Endometrial microvascular endothelial cells (primary cell): ENCODE data around the gene CDIP1. TPM values are rescaled to one million over a fixed set of nuclear protein-coding genes. Genes with fewer than 3 reads are reported as not detected.

ENCODE experiments used
- in situ Hi-C: cut with HindIII; loops from 2 replicates; pipeline ENCODE4 v1.10.0; 2017; ENCODE audit warnings: low sequenced_read_pairs, low pct_unique_long_range_greater_than_20kb; ENCODE audit errors: inconsistent ontology term
- total RNA-seq: library from RNA; depleted of rRNA; stranded (reverse); fragments of >200 nt; gene quantifications from one replicate; pipeline ENCODE4 v1.2.3, GENCODE V29; 2015; ENCODE audit errors: inconsistent ontology term

The CDIP1 gene
- total RNA-seq, 1 donor from 2014 or later: 14.3 TPM

DNA sequence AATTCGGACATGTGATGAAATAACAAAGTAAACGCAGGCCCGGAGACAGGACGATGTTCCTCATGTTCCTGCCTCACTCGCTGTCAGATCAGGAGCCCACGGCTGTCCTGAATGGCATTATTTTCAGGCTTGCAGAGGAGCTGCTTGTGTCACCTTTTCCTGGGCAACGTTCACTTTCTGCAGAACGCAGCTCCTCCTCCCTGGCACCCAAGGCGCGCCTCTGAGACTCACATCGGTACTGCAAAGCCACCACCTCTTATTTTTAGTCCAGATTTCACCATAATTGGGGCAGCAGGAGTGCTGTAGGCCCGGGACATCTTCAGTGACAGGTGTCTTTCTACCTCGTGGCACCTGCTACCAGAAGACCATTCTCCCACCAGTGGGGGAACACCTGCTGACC lies 9.6 kb upstream of the CDIP1 start:
- in situ Hi-C loops: no loop called here

DNA sequence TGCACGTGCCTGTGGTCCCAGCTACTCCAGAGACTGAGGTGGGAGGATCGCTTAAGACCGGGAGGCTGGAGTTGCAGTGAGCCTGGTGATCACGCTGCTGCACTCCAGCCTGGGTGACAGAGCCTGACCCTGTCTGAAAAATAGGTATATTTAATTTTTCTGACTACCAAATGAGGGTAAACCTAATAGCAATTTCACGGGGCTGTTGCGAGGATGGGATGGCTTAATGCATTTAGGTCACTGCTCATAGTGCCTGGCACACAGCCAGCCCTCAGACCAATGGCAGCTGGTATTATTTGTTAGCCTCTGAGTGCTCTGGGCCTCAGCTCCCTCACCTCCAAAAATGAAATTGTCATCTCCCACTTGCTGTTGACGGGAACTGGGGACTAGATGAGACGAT lies 5.9 kb upstream of the CDIP1 start:
- in situ Hi-C loops: no loop called here

DNA sequence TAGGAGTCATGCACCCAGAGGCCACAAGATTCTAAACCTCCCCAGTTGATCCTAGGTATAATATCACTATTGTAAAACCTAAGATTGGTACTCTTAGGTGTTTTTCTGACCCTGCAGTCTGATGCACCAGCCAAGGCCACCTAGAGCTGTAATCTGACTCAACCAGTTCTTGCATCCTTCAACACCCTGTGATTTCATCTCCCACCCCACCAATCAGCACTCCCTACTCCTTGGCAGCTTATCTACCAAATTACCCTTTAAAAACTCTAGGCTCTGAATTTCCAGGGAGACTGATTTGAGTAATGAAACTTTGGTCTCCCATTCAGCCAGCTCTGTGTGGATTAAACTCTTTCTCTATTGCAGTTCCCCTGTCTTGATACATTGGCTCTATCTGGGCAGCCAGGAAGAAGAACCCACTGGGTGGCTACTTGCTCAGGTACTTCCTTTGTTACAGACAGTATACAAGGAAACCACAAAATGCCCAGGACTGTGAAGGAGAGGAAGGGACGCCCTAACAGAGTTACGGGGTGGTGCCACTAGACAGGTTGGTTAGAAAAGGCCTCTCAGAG lies 1.2 kb upstream of the CDIP1 start:
- in situ Hi-C loops: no loop called here

DNA sequence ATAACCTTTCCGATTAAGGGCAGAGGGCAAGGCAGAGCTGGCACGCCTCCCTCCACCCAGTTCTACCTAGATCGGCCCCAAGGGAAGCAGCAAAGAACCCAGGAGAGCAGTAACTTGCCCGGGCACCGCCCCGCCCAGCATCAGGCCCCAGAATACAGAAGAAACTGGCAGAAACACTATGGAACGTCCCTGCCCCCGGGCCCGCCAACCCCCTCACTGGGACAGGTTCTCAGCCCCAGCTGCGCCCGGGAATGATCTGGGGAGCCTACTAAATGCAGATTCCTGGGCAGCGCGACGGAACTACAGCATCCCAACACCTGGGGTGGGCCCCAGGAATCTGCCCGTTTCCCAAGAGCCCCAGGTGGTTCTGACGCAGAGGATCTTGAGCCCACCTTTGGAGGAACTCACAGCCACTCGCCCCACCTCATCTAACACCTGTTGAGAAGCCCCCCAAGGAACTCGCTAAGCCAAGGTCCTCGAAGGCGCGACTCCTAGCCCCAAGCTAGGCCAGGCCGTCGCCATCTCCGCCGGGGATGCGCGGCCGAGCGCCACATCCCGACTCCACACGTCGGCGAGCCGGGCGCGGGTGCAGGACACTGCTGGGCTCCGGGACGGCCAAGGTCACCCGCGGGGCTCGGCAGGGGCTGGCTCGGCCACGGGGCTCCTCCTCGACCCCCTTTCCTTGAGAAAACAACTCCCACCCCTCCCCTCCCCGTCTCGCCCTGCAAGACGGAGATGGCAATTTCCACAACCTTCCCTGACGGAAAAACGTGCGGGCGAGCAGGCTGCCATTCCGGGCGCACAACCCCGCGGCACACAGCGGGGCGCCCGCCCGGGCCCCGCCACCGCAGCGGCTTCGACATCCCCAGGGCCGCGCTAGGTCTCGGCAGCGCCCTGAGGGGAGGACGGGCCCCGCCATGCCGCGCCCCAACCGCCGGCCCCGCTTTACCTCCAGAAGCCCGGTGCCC lies 913 bp downstream of the CDIP1 start:
- in situ Hi-C loops: no loop called here

DNA sequence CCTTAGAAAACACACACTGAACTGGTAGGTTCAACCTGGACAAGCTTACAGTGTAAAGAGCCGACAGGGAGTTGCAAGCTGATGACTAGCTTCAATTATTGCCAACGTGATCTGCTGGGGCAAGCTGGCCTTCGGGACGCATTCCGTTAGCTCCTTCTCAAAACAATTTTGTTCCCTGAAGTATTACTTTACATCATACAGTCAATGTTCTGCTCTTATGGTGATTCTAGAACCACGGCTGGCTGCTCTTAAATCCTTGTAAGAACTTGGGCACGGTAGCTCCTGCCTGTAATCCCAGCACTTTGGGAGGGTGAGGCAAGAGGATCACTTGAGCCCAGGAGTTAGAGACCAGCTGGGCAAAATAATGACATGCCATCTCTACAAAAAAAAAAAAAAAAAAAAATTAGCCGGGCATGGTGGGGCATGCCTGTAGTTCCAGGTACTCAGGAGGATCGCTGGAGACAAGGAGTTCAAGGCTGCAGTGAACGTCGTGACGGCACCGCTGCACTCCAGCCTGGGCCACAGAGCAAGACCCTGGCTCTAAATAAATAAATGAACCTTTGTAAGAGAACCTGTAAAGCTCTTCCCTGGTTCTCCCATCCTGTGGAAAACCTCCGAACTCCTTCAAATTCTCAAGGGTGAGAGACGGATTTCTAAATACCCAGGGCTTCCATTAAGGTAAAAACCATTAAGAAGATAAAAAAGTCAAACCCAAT lies 2.0 kb downstream of the CDIP1 start:
- in situ Hi-C loops: no loop called here

DNA sequence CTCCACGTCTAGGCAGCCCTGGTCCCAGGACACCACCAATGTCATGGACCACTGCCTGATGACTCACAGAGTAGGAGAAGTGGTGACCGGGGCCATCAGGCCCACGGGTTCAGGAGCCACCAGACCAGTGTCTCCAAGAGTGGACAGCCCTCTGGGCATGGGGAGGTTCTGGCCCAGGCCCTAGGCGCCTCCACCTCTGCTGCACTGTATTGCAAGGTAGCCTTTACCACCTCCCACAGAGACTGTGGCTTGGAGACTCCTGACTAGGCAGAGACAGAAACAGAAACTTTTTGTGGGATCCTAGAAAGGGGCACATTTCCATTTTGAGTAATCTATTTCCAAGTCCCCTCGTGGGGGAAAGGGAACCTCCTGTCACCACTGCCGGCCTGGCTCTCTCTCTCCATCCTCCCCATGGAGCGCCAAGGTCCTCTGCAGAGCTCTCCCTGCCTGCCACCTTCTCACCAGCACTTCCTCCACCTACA lies 2.9 kb downstream of the CDIP1 start:
- in situ Hi-C loops: no loop called here

DNA sequence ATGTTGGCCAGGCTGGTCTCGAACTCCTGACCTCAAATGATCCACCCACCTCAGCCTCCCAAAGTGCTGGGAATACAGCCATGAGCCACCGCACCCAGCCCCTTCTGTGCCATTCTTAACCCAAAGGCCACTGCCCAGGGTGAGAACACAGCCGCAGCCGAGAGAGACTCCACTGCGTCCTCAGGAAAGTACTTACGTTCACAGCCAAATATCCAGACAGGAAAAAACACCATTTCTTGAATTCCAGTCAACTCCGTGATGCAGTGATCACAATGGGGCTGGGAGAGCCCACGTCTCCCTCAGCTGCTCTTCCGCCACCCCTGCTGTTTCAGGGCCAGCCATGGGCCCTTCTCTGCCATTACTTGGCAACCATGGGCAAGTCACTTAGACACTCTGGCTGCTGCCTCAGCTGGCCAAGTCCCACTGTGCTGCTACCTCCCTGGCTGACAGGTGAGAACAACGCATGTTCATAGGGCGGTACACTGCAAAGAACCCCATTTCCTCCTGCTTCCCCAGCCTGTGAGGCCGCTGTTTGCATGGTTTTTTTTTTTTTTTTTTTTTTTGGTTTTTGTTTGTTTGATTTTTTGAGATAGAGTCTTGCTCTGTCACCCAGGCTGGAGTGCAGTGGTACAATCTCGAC lies 4.3 kb downstream of the CDIP1 start:
- in situ Hi-C loops: no loop called here

DNA sequence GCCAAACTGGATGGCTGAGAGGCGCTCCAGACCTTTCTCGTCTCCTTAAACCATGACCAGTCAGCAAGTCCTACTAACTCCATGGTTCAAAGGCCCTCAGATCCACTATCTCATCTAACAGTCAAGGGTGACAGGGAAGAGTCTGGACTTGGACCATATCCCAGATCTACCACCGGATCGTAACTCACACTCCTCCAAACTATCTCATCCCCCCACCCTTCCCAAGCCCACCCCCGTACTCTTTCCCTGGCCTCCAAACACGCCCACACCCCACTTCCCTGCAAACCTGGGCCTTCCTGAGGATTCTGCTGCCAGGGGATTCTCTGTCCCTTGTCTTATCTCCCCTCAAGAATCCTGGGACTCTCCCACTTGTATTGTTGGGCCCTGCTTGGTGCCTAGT lies 5.1 kb downstream of the CDIP1 start:
- in situ Hi-C loops: no loop called here

DNA sequence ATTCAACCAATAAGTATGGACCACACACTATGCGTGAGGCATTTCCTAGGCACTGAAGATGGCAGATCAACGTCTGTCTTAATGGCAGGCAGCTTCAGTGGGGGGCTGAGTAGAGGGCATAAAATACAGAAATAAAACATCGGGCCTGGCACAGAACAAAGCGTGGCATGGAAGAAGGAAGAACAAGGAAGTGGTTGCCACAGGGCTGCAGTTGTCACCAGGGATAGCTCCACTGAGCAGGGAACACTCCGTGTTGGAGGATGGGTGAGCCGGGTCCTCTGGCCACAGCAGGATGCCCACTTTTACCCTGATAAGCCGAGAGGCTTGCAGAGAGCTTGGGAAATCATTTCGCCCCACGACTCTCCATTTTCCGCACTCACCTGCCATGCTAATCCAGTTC lies 6.3 kb downstream of the CDIP1 start:
- in situ Hi-C loops: no loop called here

DNA sequence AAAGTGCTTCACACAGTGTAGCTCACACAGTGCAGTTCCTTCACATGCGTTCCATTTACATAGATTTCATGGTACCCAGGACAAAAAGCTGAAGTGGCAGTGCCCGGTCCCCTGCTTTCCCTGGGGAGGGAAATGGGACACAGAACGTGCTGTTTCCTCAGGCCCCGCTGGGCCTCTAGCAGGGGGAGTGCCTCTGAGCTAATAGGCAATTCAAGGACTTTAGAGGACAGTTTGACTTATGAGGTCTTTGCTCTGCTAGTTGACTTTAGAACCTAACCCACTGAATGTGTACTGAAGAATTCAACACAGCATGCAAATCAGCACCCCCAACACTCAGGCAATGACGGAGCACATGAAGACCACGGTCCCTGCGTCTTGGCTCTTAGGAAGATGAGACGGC lies 6.8 kb downstream of the CDIP1 start:
- in situ Hi-C loops: no loop called here

DNA sequence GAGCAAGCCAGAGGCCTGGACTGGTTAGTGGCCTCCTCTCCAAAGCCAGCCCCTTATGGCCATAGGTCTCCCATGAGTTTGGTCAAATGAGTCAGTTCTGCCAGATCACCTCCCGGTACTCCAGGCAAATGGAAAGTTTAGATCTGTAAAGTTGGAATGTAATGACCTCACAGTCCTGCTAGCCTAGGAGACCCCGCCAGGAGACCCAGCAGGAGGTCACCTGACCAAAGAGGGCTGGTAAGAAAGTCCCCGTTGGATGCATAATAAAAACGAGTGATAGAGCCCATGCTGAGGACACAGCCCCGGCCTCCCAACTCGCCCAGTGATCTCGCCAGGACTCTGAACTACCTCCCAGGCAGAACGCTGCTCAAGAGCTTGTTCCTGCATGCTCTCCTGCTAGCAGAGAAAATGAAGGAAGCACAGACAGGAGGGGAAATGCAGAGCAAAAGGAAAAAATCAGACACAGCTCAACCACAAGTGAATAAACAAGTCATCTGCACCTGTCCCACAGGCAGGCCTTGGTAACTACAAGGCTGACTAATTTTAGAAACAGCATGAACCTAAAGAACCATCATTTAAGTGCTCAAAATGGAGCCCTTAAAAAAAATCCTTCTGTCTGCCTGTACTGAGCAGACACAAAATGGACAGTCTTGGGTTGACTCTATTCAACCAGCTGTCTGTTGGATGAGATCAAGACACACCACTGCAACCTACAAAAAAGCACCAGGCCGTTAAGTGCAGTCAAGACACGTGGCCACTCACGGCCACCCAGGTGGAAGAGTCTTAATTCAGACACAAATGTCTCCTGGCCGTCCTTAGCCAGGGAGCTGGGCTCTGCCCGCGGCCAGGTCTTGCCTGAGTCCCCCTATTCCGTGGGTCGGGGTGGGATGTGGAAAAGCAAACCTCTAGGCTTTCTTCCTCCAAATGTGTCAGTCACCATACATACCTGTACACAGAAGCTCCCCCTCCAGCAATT lies 9.2 kb downstream of the CDIP1 start:
- in situ Hi-C loops: no loop called here

DNA sequence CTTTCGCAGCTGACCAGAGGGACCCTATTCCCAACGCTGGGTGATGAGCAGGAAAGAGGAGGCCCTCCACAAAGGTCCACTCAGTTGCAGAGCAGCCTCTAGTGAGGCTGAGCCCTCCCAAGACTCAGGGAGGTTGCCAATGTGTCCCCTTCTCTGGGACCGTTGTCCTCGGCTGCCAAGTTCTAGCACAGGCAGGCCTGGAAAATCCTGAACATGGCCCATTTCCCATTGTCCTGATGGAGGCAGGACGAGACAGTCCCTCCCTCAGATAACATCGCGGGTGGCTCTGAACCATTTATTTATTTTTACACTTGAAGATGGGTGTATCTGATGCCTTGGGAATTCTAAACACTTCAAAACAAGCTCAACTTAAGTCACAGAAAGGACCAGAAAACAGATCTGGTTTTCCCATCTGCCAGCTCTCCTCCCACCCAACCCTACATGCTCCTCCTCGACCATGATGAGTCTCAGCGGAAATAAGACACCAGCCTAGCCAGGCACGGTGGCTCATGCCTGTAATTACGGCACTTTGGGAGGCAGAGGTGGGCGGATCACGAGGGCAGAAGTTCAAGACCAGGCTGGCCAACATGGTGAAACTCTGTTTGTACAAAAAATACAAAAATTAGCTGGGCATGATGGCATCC lies 12.8 kb downstream of the CDIP1 start:
- in situ Hi-C loops: no loop called here

DNA sequence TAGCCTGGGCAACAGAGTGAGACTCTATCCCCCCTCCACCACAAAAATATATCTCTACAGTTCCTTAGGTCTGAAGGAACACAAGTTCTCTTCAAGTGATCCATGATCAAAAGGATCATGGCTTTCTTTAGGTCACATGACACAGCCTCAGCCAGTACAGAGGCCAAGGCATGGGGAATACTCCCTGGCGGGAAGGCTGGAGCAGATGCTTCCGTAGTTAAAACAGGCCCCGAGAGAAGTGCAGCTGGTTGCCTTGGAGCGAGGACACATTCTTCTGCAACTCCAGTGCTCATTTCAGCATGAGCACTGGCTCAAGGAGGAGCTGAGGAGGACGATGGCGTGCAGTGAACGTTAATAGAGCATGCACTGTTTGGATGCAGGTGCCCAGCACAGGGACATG lies 13.5 kb downstream of the CDIP1 start:
- in situ Hi-C loops: no loop called here

DNA sequence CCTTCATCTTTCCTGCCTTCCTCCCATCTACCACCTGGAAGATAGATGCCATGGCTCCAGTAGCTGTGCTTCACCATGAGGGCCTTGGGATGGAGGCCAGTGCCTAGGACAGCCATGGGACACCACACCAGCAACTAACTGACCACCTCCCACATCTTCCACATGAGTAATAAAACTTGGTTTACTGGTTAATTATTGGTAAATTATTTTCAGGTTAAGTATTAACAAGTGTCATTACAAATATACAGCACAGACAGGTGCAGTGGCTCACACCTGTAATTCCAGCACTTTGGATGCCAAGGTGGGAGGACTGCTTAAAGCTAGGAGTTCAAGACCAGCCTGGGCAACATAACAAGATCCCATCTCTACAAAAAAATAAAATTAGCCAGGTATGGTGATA lies 14.0 kb downstream of the CDIP1 start:
- in situ Hi-C loops: no loop called here

DNA sequence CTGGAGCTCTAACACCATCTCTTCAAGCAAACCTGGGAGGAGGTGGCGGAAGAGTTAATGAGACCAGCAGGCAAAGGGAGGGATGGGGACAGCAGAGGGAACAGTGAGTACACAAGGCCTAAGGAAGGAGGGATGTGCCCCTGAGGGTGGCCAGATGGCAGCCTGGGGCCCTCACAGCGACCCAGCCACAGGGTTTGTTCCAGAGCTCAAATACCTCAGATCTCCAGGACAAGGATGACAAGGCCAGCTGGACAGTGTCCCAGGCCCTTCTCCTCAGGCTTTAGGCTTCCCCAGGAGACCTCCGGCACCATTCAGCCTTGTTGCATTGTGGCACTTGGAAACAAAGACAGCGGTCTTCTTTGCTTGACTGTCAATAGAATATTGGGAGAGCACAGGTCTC lies 14.9 kb downstream of the CDIP1 start:
- in situ Hi-C loops: no loop called here

DNA sequence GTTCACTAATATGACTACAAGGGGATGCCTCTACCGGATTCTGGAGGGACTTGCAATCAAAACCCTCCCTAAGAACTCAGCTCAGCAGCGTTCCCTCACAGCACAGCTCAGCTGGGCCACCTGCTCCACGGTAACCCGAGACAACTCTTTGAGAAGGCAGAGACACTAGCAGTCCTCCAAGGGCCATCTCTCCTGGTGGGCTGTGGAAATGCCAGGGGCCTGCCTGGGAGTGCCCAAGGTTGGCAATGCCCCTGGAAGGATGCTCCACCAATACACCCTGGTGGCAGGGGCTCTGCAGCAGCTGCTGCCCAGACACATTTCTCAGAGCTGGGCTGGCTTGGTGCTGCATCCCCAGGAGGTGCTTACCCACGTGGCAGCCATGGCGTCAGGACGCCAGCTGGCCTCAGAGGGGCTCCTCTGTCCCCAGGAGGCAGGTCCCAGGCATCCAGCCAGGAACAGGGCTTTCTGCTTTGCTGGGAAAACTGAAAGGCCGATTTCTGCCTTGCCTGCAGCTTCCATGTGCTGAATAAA lies 16.5 kb downstream of the CDIP1 start:
- in situ Hi-C loops: no loop called here

DNA sequence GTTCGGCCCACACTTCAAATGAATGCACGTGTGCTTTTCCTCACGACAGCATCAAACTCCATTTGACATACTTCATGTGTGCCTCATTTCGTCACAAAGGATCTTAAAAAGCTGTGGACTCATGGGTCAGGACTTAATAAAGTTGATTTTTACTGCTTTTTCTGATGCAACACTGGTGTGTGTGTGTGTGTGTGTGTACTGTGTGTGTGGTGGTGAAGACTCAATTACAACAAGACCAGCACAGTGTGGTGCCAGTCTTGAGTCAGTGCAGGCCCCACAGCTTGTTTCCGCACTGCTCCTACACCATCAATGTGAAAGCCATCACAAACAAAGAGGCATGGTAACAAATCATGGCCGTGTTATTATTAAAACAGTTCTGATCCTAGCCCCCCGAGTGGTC lies 17.7 kb downstream of the CDIP1 start:
- in situ Hi-C loops: no loop called here
